Uterus (tissue), 4 donors: Measurements from ENCODE around the gene HBEGF. TPM values are rescaled to one million over a fixed set of nuclear protein-coding genes. Genes with fewer than 3 reads are reported as not detected.
A peak's percentile ranks its signal among the peaks of the same experiment; 100 is the strongest.

Experiments used
- DNase-seq, 2 donors: peaks; one replicate each; pipeline ENCODE4 v3.0.0-alpha.2; 2019 to 2020
- H3K27ac ChIP-seq, 2 donors: fragments of 200-600 bp; sonication (generic); 1 replicate in 1 of 2; 2 replicates in 1 of 2; pipeline ENCODE4 v1.5.1; 2016 to 2018
- H3K27me3 ChIP-seq, 2 donors: fragments of 200-600 bp; sonication (generic); one replicate each; pipeline ENCODE4 v1.5.1; 2018 to 2019; ENCODE audit warnings: control low read depth in 1 of 2
- H3K36me3 ChIP-seq, 2 donors: fragments of 200-600 bp; sonication (generic); one replicate each; pipeline ENCODE4 v1.5.1; 2019; ENCODE audit warnings: control low read depth in 1 of 2
- H3K4me1 ChIP-seq, 2 donors: fragments of 200-600 bp; sonication (generic); one replicate each; pipeline ENCODE4 v1.5.1; 2018 to 2019; ENCODE audit warnings: control low read depth in 1 of 2
- H3K4me3 ChIP-seq, 2 donors: fragments of 200-600 bp; sonication (generic); 1 replicate in 1 of 2; 2 replicates in 1 of 2; pipeline ENCODE4 v1.5.1; 2018 to 2019; ENCODE audit warnings: mild to moderate bottlenecking in 1 of 2
- H3K9me3 ChIP-seq, 2 donors: fragments of 200-600 bp; sonication (generic); one replicate each; pipeline ENCODE4 v1.5.1; 2019; ENCODE audit warnings: control low read depth in 1 of 2
- CTCF ChIP-seq, 4 experiments: fragments of 200-600 bp in 2 of 4; fragments of 450-650 bp in 2 of 4; sonication (generic) in 2 of 4; IDR thresholded peaks; one replicate each; pipeline ENCODE4 v1.5.1; 2016 to 2019; ENCODE audit warnings: antibody characterized with exemption in 4 of 4, mild to moderate bottlenecking in 2 of 4, moderate library complexity in 1 of 4
- POLR2A ChIP-seq, 2 donors: fragments of 450-650 bp; IDR thresholded peaks; one replicate each; pipeline ENCODE4 v1.6.1; 2016; ENCODE audit warnings: antibody characterized with exemption in 2 of 2, mild to moderate bottlenecking in 1 of 2, moderate library complexity in 1 of 2
- intact Hi-C: fragments of 100-400 bp; cut with DNase I; formaldehyde crosslinking; loops from one replicate; pipeline ENCODE4 v1.15.1; 2023; ENCODE audit warnings: low total_unique reads
- total RNA-seq, 4 donors: library from RNA; depleted of rRNA in 3 of 4; stranded (reverse); fragments of >200 nt in 3 of 4; gene quantifications; one replicate each; pipeline versions ENCODE4 v1.1.0 to v1.2.4, GENCODE V29; 2014 to 2023
- donor health status: DM: yes; HTN: yes; CAD: no.

The HBEGF gene
- total RNA-seq, 4 donors from 2014 or later = 0.77 to 24.4 (median 8.4) TPM

GRCh38 chr5:140342896-140343295 is 3.5 kb downstream of the HBEGF start:
- no peaks in the 10 kb centered on the region for H3K9me3 ChIP-seq
- no peaks in the 10 kb centered on the region for H3K27me3 ChIP-seq
- TF ChIP-seq POLR2A (IDR thresholded peaks at IDR 0.05) (no peak), CTCF (IDR thresholded peaks at IDR 0.05) (no peak)
- no peaks in the 10 kb centered on the region for H3K36me3 ChIP-seq
- no peak for DNase-seq
- peak overlapping the region in 1 of 2 donors; percentile 52 for H3K27ac ChIP-seq
- intact Hi-C loops = no loop called here
- H3K4me1 ChIP-seq = peaks cover 0 to 3% of the 10 kb centered on the region in 2 donors
- no peak overlapping the region for H3K4me3 ChIP-seq

- H3K9me3 ChIP-seq = no peaks in the 10 kb centered on the region
- TF ChIP-seq POLR2A (IDR thresholded peaks at IDR 0.05) (no peak), CTCF (IDR thresholded peaks at IDR 0.05) (no peak)
- H3K27me3 ChIP-seq = no peaks in the 10 kb centered on the region
- H3K4me3 ChIP-seq = no peak overlapping the region
- intact Hi-C loops = no loop called here
- DNase-seq = no peak
- H3K4me1 ChIP-seq = peaks cover 0 to 3% of the 10 kb centered on the region in 2 donors
- no peaks in the 10 kb centered on the region for H3K36me3 ChIP-seq
- peak overlapping the region in 1 of 2 donors; percentile 52 for H3K27ac ChIP-seq
Measured at GRCh38 chr5:140342287-140342686, 4.1 kb downstream of the HBEGF start.

- intact Hi-C loops = no loop called here
- Histone ChIP-seq H3K4me1 (peaks cover 0 to 3% of the 10 kb centered on the region in 2 donors), H3K9me3 (no peaks in the 10 kb centered on the region), H3K36me3 (no peaks in the 10 kb centered on the region), H3K4me3 (no peak overlapping the region), H3K27ac (peak overlapping the region in 1 of 2 donors; percentile 9), H3K27me3 (no peaks in the 10 kb centered on the region)
- DNase-seq = peak in 1 of 2 donors; percentile 32
- TF ChIP-seq POLR2A (IDR thresholded peaks at IDR 0.05) = no peak
- TF ChIP-seq CTCF (IDR thresholded peaks at IDR 0.05) = no peak
Measured at GRCh38 chr5:140341591-140341990, 4.8 kb downstream of the HBEGF start.

GRCh38 chr5:140340605-140341121 is 5.7 kb downstream of the HBEGF start:
- Histone ChIP-seq H3K36me3 (no peaks in the 10 kb centered on the region), H3K4me1 (peaks cover 0 to 7% of the 10 kb centered on the region in 2 donors), H3K27me3 (no peaks in the 10 kb centered on the region), H3K9me3 (no peaks in the 10 kb centered on the region), H3K27ac (no peak overlapping the region), H3K4me3 (no peak overlapping the region)
- DNase-seq = no peak
- TF ChIP-seq CTCF (IDR thresholded peaks at IDR 0.05) = no peak
- no peak for TF ChIP-seq POLR2A (IDR thresholded peaks at IDR 0.05)
- intact Hi-C loops = no loop called here

- TF ChIP-seq CTCF (IDR thresholded peaks at IDR 0.05) (no peak), POLR2A (IDR thresholded peaks at IDR 0.05) (no peak)
- no peak overlapping the region for H3K4me3 ChIP-seq
- no peak for DNase-seq
- no peaks in the 10 kb centered on the region for H3K9me3 ChIP-seq
- intact Hi-C loops = no loop called here
- H3K4me1 ChIP-seq = peaks cover 0 to 3% of the 10 kb centered on the region in 2 donors
- H3K27ac ChIP-seq = no peak overlapping the region
- no peaks in the 10 kb centered on the region for H3K27me3 ChIP-seq
- no peaks in the 10 kb centered on the region for H3K36me3 ChIP-seq
Measured at GRCh38 chr5:140339636-140340035, 6.8 kb downstream of the HBEGF start.
